Keratinocyte (primary cell): ENCODE measurements around the gene MOGAT2.

Experiments
- EZH2 ChIP-seq: IDR thresholded peaks from one replicate; pipeline ENCODE4 v1.6.1; 2012; ENCODE audit warnings: inconsistent platforms, mild to moderate bottlenecking, low read length, moderate library complexity
- TF ChIP-seq, protein P1 (sequence below), 3 experiments: IDR thresholded peaks in 1 of 3; conservative IDR thresholded peaks in 1 of 3; optimal IDR thresholded peaks in 1 of 3; 2 replicates in 2 of 3; 3 replicates in 1 of 3; pipeline versions ENCODE3 to v1.5.1; 2011; ENCODE audit warnings: low read length in 3 of 3, mild to moderate bottlenecking in 3 of 3, moderate library complexity in 2 of 3, control low read depth in 1 of 3, inconsistent platforms in 1 of 3; ENCODE audit not compliant: insufficient read depth in 2 of 3; ENCODE audit errors: extremely low read depth in 1 of 3

DNA sequence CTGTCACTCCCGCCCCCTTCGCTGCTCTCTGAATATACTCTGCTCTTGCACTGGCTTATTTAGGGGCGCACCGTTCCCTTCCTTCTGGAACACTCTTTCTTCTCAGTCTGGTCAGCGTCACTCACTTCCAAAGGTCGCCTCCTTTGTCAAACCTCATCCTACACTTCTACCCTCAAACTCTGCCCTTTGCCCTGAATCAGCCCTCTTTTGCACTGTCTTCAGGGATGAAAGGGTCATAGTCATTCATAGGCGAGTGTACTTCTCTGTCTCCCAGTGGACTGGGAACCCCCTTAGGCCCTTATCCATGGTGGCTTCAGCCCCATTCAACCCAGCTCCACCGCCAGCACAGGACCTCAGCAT, 15.4 kb downstream of the MOGAT2 start:
- TF ChIP-seq, protein P1, sequence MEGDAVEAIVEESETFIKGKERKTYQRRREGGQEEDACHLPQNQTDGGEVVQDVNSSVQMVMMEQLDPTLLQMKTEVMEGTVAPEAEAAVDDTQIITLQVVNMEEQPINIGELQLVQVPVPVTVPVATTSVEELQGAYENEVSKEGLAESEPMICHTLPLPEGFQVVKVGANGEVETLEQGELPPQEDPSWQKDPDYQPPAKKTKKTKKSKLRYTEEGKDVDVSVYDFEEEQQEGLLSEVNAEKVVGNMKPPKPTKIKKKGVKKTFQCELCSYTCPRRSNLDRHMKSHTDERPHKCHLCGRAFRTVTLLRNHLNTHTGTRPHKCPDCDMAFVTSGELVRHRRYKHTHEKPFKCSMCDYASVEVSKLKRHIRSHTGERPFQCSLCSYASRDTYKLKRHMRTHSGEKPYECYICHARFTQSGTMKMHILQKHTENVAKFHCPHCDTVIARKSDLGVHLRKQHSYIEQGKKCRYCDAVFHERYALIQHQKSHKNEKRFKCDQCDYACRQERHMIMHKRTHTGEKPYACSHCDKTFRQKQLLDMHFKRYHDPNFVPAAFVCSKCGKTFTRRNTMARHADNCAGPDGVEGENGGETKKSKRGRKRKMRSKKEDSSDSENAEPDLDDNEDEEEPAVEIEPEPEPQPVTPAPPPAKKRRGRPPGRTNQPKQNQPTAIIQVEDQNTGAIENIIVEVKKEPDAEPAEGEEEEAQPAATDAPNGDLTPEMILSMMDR (optimal IDR thresholded peaks at IDR 0.05 in 1 of 3, IDR thresholded peaks at IDR 0.05 in 1 of 3, conservative IDR thresholded peaks at IDR 0.05 in 1 of 3; ENCODE audit: extremely low read depth in 1 of 3, insufficient read depth in 2 of 3, low read length in 3 of 3), result no peak
- TF ChIP-seq EZH2, result no peak
